ENCODE data around the gene EID2.

EID2 gene

GRCh38 chr19:39500543-39500942 lies 39.4 kb downstream of the EID2 start:
- DNase-seq = no peak

- DNase-seq = no peak
Measured at GRCh38 chr19:39499932-39500331, 40.0 kb downstream of the EID2 start.

- DNase-seq = peak; percentile 65
Measured at GRCh38 chr19:39498798-39499642, 40.9 kb downstream of the EID2 start, which contains the start of gene DLL3. DLL3 (plus strand) TSS chr19:39498947; CDS start chr19:39498975, 28 bp downstream.

- peak; percentile 68 for DNase-seq
Measured at GRCh38 chr19:39497996-39498797, 41.8 kb downstream of the EID2 start.

- DNase-seq = no peak
Measured at GRCh38 chr19:39497701-39497995, 42.3 kb downstream of the EID2 start.

GRCh38 chr19:39496063-39496462 lies 43.9 kb downstream of the EID2 start:
- no peak for DNase-seq

- no peak for DNase-seq
Measured at GRCh38 chr19:39494661-39495060, 45.3 kb downstream of the EID2 start.

- no peak for DNase-seq
Measured at GRCh38 chr19:39492788-39493187, 47.2 kb downstream of the EID2 start.

GRCh38 chr19:39492225-39492624 lies 47.7 kb downstream of the EID2 start:
- no peak for DNase-seq

GRCh38 chr19:39489756-39490155 lies 50.2 kb downstream of the EID2 start:
- no peak for DNase-seq

Measured in activated CD8-positive, alpha-beta memory T cell treated with anti-CD3 and anti-CD28 coated beads for 24 hours (primary cell).